ENCODE results near the gene GBGT1.

The GBGT1 gene

DNA sequence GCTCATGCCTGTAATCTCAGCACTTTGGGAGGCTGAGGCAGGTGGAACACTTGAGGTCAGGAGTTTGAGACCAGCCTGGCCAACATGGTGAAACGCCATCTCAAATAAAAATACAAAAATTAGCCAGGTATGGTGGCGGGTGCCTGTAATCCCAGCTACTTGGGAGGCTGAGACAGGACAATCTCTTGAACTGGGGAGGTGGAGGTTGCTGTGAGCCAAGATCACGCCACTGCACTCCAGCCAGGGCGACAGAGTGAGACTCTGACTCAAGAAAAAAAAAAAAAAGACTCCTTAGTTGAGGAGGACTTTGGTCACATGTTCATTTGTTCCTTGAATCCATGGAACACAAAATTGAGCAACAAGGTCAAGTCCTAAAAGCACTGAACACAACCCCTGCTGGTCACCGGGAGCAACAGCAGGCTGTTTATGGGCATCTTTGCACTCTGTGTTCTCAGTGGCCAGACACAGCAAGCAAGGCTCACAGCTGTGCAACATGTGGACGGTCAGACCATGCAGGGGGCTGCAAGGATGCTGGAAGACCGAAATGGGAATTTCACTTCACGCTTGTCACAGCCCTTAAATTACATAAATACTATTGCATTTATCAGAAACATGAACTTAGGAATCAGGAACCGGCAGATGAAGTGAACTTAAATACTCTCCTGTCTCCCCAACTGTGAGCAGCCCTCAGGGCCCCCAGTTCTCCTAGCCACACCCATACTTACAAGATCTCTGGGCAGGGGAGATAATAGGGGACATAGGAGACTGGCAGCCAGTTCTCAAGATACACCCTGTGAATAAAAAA lies 2.8 kb downstream of the GBGT1 start:
- DNase-seq, result no peak

DNA sequence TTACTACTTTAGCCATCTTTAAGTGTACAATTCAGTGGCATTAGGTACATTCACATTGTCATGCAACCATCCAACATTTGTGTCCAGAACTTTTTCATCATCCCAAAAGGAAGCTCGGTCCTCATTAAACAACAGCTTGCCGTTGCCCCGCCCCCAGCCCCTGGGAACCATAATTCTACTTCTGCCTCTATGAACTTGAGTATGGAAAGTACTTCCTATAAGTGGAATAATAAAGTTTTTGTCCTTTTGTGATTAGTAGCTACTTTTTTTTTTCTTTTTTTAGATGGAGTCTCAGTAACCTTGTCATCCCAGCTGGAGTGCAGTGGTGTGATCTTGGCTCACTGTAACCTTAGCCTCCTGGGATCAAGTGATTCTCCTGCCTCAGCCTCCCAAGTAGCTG lies 5.0 kb downstream of the GBGT1 start:
- DNase-seq, result no peak

DNA sequence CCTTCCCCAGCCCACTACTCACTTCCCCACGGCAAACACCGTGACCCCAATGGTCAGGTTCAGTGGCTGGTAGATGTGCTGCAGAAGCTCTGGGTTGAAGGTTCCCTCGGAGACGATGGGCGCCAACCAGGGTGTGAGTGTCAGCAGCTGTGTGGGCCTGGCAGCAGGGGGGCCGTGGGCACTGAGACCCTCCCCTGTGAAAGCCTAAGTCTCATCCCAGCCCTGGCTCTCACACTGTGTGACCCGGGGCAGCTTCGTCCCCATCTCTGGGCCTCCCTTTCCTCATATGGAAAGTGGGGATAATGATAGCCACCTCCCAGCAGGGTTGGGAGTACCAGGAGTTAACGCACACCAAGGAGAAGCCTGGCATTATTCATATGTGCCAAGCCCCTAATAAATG lies 8.6 kb downstream of the GBGT1 start:
- no peak for DNase-seq

DNA sequence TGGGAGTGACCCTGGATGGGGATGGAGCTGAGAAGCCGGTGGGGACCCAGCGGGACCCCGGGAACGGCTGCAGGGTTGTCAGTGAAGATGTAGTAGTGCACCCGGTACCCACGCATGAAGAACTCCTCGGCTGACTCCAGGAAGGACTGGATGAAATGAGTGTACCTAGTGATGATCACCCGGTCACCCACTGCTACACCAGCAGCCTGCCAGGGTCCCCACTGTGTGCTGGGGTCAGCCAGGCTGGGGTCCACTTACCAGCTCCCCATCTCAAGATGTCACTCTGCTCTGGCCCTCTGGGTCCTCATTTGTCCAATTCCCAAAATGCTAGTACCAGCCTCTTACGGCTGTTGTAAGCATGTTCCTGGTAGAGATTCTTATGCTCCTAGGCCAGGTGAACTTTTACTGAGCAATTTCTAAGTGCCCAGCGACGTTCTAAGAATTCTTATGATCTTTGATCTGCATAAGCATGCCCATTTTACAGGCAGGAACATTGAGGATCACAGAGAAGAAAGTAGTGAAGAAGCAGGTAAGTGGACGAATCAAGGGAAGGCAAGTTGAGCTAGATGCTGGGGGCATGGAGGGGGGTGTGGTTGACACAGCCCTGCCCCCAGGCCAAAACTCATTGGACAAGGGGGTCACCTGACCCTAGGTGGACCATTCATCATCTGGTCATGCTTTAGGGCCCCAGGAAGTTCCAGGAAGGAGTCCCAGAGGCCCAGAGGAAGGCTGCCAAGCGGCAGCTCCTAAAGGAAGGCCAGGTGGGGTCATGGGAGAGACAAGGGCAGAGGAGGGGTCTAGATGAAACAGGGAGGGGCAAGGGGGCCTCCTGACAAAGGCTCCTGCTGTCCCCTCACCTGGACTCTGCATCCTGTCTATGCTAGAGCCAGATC lies 9.4 kb downstream of the GBGT1 start:
- no peak for DNase-seq

DNA sequence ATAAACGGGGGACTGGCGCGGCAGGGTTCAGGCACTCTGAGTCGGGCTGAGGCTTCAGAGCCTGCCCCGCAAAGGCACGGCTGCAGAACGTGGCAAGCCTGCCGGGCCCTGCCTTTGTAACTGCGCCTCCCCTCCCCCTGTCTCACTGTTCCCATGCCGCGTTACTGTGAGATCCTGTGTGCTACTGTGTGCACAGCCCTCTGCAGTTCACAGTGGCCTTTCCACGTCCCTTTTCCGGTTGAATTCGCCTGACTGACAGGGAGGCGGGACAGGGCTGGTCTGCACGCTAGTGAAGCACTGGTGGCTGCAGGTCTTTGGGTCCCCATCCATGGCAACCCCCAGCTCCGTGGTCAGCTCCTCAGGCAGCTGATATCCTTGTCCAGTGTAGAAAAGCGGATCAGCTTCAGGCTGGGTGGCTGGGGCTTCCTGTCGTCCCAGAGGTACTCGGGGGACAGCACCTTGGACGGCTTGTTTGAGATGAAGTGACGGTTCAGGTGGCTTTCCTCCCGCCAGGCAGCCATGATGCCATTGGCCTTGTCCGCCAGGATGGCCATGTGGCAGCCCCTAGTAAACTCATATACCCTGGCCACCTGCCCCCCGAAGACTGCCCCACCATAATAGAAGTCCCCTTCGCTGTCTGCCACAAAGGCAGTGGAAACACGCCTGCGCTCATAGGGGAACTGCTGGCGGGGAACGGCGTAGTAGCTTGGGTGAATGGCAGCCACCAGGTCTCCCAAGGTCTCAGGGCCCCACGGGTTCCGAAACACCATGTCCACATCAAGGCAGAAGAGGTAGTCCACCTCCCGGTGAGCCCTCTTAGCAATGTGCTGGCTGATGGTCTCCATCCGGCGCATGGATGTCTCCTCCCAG lies 10.3 kb downstream of the GBGT1 start:
- DNase-seq, result no peak

DNA sequence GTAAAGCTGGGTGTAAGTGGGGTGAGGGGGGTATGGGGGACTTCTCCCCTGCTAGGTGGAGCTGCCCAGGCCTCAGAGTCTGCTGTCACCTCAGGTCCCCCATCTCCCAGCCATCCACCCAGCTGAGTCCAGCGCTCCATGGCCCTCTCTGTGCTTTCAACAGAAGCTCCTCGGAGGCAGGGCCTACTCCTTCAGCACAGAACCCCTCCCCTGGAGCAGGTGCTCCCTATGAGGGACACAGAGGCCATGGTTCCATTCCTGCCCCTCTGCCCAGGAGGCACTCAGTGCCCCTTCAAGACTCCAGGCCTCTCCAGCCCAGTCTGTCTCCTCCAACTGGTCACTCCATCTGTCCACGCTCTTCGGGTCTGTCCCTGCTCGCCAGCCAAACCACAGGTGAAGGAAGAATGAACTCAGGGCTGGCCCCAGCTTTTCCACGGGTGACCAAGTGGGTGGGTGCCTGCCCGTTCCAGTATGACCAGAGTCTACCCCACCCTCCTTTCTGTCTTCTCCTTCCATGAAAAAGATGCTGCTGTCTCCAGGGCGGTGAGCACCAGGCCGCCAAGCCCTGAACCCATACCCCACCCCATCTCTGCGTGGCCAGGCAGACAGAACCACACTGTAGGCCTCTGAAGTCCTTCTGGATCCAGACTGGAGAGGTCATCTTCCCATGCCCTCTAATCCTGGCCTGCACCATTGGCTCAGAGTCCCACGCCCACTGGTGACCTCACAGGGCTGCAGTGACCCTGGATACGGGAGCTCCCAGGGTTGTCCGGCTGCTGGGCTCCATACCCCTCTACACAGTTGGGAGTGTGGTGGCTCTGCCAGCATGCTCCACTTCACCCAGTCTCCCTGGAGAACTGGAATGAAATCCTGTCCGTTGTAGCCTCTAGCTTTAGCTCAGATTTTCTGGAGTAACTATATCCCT lies 11.9 kb downstream of the GBGT1 start:
- DNase-seq, result no peak

DNA sequence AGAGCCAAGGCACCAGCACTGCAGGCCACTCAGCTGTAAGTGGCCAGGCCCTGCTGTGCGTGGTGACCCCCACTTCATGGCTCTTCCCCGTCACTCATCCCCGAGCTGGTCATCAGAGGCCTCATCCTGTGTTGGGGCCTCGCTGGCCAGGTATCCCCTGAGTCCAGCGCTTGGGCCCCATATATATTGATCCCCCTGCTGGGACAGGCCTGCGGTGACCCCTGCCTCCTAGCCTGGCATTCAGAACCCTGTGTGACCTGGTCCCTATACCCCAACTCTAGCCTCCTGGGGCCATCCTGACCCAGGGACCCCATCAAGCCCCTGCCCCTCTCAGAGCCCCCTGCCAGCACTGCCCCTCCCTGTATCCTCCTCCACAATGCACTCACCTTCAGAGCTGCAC lies 12.7 kb downstream of the GBGT1 start:
- DNase-seq, result no peak

DNA sequence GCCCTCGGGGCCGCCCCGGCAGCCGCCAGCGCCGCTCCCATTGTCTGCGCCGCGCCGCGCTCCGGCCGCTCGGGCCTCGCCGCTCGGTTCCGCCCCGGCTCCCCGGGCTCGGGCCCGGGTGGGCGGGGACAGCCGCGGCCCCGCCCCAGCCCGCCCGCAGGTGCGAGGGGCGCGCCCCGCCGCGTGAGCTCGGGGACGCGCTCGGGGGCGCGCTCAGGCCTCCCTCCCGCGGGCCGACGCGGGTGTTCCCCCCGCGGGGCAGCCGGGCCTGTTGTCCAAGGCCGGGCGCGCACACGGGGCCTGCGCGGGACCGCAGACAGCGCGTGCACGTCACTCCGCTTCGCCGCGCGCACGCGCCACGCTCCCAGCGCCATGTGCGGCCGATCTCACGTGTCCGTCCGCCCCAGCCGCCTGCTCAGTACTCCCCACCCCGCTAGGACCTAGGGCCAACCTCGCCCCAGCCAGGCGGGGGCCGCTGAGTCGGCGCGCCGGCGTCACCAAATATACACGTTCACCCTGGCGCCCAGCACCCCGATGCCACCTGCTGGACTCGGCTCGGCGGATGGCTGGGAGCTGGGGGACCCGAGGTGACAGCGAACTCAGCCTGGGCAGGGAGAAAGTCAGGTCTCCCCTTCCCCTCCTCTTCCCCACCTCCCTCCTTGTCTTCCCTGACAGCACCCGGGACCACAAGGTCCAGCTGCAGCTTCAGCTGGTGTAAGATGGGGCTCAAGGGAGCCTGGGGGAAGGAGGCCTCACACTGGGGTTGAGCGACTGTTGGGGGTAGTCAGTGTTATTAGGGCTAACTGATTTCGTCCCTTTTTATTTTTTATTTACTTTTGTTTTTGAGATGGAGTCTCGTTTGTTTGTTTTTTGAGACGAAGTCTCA lies 14.3 kb downstream of the GBGT1 start:
- peak; percentile 63 for DNase-seq

DNA sequence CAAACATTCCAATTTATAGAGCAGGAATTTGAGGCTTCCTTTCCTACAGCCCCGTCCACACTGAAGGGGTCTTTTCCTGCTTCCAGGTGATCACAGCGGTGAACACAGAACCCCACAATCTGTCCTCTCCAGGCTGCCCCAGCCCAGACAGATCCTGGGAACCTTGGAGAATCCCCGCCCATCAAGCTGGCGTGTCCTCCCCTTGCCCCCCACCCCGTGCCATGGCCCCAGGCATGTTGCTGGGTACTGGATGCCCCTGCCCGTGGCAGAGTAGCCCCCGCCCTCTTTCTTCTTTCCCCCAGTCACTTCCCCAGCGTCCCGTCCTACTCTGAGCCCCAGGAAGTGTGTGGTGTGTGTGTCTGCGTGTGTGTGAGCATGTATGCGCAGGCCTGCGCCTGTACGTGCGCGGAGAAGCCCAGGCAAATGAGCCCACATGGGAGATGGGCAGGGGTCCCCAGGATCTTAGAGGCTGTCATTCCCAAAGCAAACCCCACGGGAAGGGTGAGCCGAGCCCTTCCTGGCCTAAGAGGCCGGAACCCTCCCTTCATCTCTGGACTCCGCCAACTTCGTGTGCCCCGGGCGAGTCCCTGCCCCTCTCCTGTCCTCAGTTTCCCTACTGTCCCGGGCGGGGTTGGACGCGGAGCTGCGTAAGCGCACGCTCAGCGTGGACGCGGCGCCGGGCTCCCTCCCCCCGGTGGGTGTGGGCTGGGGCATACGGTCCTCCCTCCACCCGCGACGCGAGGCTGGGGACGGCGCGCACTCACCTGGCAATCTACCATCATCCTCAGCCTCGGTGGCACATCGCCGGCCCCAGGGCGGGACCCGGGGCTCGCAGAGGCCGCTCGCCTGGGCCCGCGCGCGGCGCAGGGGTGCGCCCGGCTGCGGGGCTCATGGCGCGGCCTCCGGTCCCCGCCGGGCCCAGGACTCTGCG lies 15.2 kb downstream of the GBGT1 start:
- no peak for DNase-seq

DNA sequence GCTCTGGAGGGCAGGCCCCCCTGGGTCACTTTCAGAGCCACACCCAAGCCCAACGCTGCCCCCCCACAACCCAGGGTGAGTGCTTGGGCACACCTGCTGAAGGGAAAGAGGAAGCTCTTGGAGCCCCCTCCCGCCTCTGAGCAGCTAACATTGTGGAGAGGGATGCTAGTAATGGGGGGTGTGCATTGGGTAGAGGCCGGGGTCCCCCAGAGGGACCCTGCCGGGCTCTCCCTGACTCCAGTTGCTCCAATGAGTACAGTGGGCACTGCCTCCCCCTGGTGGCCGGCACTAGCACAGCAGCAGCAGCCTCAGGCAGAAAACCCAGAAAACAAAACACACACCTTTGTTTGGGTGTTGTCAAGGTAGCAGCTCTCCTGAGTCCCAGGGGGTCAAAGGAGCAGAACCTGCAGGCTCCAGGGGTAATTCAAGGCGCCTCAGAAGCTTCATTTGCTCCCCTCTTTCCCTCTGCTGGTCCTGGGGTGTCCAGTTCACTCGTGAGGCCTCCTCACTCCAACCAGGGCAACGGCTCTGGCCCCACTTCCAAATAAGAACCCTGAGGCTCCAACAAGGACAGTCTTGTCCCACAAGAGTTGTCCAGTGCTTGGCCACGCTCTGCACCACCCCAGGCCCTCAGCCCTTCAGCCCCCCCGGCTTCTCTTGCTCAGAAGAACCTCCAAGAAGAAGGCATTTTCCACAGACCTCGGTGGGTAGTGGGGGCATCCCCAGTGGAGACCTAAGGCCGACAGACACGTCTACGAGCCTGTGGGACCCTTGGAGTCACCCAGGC lies 16.1 kb downstream of the GBGT1 start:
- DNase-seq, result no peak

DNA sequence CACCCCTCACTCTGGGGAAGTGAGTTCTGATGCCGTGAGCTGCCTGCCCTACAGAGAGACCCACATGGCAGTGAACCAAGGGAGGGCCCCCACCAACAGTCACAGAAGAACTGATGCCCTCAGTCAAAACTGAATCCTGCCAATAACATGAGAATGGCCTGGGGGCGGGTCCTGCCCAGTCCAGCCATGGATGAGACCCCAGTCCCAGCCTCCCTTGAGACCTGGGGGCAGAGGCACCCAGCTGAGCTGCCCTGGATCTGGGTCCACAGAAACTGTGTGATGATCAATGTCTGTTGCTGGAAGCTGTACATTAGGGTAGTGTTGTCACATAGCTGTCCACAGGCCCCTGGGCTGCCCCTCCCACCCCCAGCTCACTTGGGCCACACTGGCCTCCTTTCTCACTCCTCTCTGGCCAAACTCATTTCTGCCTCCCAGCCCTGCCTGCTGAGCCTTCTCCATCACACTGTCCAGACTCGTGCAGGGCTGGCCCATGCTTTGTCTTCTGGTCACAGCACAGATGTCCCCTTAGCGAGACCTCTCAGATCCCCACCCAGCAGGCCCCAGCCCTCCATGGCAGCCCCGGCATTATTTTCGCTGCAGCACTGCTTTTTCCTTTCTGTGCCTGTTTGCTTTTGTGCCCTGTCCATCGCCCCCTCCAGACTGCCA lies 16.8 kb downstream of the GBGT1 start:
- DNase-seq, result no peak

DNA sequence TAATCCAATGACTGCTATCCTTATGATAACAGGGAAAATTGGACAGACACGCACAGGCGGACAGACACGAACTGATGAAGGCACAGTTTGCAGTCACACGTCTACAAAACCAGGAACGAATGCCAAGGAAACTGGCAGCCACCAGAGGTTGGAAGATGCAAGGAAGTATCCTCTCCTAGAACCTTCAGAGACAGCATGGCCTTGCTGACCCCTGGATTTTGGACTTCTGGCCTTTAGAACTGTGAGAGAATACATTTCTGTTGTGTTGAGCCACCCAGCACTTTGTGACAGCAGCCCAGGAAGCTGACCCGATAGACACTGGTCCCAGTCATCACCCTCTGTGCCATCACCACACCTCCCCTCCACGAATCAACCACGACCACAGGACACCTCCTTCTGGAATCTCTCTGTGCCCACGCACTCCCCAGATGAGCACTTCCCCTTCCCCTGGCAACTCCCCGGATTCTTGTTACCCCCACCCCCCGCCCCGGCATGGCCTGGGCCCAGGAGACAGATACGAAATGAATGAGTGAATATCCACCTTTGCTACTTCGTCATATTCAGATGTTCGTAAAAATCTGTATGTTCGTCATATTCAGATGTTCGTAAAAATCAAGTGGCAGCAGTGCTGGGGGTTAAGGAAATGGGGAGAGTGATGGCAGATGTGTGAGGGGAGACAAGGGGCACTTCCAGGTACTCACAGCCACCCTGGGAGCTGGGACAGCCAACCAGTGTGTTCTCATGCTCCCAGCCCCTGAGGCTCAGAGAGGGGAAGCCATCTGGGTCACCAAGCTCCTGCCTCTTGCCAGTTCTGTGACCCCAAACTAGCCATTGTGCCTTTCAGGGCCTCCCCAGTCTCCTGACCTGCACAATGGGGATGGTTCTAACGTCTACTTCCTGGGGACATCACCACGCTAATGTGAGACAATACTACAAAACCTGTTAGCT lies 18.5 kb downstream of the GBGT1 start:
- no peak for DNase-seq

DNA sequence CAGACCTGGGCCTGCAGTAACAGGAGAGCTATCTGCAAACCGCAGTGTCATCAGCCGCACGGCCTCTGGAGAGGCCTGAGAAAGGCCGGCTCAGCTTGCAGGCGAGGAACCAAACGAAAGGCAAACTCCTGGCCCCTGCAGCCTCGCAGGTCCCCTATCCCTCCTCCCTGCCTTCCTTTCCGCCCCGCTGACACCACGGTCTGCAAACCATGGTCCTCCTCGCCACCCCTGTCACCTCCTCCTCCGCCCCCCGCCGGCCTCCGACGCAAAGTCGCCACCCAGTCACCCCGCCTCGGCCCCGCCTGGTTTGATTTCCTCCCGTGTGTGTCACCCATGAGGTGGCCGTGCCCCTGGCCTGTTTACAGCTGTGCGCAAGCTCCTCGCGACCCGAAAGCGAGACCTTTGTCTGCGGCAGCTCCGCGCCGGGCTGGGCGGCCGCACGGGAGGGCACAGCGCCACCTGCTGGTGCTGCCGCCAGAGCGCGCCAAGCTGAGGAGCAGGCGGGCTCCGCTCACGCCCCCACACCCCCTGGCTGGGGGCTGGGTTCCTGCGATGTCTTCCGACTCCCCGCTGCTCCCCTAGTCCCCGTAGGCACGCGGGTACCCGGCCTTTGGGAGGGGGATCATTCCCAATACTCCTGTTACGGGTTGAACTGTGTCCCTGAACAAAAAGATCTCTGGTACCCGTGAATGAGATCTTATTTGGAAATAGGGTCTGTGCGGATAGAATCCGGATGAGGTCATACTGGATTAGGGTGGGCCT lies 19.4 kb downstream of the GBGT1 start:
- no peak for DNase-seq

DNA sequence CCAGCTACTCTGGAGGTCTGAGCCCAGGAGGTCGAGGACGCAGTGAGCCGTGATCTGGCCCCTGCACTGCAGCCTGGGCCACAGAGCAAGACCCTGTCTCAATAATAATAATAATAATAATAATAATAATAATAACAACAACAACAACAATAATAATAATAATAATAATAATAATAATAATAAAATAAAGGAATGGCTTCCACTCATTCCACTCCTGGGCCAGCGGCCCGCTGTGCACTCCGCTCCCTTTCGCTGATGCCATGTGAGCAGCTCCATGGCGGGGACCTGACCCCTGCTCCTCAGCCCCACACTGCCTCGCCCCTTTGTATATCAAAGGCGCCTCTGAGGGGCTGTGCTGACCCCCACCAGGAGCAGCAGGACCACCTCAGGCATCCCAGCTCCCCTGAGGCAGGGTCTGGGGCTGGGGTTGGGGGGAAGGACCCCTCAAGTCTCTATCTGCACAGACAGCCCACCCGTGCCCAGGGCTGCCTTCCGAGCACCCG lies 20.0 kb downstream of the GBGT1 start:
- no peak for DNase-seq

DNA sequence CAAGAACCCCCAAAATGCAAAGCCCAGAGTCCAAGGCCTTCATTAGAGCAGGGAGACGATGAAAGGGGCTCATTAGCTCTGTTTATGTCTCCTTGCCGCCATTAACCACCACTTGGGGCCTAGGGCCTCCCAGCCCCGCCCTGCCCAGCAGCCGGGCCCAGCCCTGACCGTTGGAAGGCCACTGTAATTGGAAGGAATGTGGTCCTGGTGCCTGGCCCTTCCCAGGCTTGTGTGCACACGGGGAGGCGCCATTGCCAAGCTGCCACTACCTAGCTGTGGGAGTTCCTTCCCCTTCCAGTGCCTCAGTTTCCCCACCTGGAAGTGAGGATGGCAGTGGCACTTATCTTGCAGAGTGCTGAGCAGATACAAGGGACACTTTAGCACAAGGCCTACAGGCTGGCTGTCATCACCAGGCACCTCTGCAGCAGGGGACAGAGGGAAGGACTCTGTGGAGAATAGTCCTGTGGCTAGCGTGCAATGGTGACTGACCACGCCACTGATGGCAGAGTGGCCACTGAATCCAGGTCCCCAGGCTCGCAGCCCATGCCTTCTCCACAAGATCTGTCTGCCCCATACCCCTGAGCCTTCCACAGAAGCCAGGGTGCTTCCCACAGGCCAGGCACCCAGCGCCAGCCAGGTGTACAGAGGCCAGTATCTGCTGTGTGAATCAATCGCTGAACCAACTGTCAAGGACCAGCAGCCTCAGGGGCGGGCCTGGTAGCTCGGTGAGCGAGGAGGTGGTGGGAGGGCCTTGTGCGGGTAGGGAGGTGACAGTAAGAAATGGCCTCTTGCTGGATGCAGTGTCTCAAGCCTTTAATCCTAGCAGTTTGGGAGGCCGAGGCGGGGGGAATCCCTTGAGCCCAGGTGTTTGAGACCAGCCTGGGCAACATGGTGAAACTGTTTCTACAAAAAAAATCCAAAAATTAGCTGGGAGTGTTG lies 20.8 kb downstream of the GBGT1 start:
- no peak for DNase-seq

All from NCI-H524 treated with DMSO at 0.1 percent for 48 hours (cell line).